Keratinocyte (primary cell): ENCODE data around the gene PRXL2B. TPM values are rescaled to one million over a fixed set of nuclear protein-coding genes. Genes with fewer than 3 reads are reported as not detected.

ENCODE experiments used
- DNase-seq: peaks from one replicate; pipeline ENCODE4 v3.0.0-alpha.2; 2011; ENCODE audit warnings: low read depth, missing footprints, low spot score
- FAIRE-seq: peaks from 2 replicates; lab custom pipeline; 2011; peaks lifted over from hg19 to GRCh38; lab: Jason Lieb, UNC
- H2AFZ ChIP-seq: 2 replicates; pipeline ENCODE4 v1.6.0; 2012; ENCODE audit warnings: low read length, control low read depth, inconsistent platforms; ENCODE audit not compliant: control insufficient read depth
- H3K27ac ChIP-seq: 2 replicates; pipeline ENCODE4 v1.5.1; 2011; ENCODE audit warnings: low read length; ENCODE audit not compliant: control insufficient read depth, insufficient read depth
- H3K27me3 ChIP-seq: 3 replicates; pipeline ENCODE4 v1.6.0; 2011; ENCODE audit warnings: low read length; ENCODE audit not compliant: control insufficient read depth, insufficient read depth; ENCODE audit errors: extremely low read depth
- H3K36me3 ChIP-seq, 2 experiments: 2 replicates in 1 of 2; 3 replicates in 1 of 2; pipeline ENCODE4 v1.5.1; 2011; ENCODE audit warnings: low read length in 2 of 2, mild to moderate bottlenecking in 1 of 2; ENCODE audit not compliant: control insufficient read depth in 2 of 2, insufficient read depth in 2 of 2; ENCODE audit errors: extremely low read depth in 1 of 2
- H3K4me1 ChIP-seq: 3 replicates; pipeline ENCODE4 v1.5.1; 2011; ENCODE audit warnings: low read length; ENCODE audit not compliant: control insufficient read depth, insufficient read depth; ENCODE audit errors: extremely low read depth
- H3K4me2 ChIP-seq: 3 replicates; pipeline ENCODE4 v1.6.0; 2011; ENCODE audit warnings: low read depth, low read length; ENCODE audit not compliant: control insufficient read depth, insufficient read depth; ENCODE audit errors: extremely low read depth
- H3K4me3 ChIP-seq, 3 experiments: fragments of 200-600 bp in 1 of 3; sonication (generic) in 1 of 3; 2 replicates in 2 of 3; 3 replicates in 1 of 3; pipeline ENCODE4 v1.5.1; 2011 to 2016; ENCODE audit warnings: low read length in 3 of 3, mild to moderate bottlenecking in 3 of 3, control low read depth in 2 of 3, inconsistent platforms in 1 of 3, low read depth in 1 of 3, mixed read lengths in 1 of 3, mixed run types in 1 of 3, moderate library complexity in 1 of 3; ENCODE audit not compliant: control insufficient read depth in 2 of 3, insufficient read depth in 2 of 3; ENCODE audit errors: extremely low read depth in 1 of 3
- H3K79me2 ChIP-seq: 2 replicates; pipeline ENCODE4 v1.6.0; 2012; ENCODE audit warnings: low read length; ENCODE audit not compliant: control insufficient read depth, insufficient read depth
- H3K9ac ChIP-seq: 3 replicates; pipeline ENCODE4 v1.6.0; 2011; ENCODE audit warnings: low read length; ENCODE audit not compliant: control insufficient read depth, insufficient read depth; ENCODE audit errors: extremely low read depth
- H3K9me1 ChIP-seq: 3 replicates; pipeline ENCODE4 v1.6.0; 2011; ENCODE audit warnings: low read length; ENCODE audit not compliant: control insufficient read depth, insufficient read depth; ENCODE audit errors: extremely low read depth
- H3K9me3 ChIP-seq: 2 replicates; pipeline ENCODE4 v1.5.1; 2012; ENCODE audit warnings: low read depth, low read length; ENCODE audit not compliant: control insufficient read depth
- H4K20me1 ChIP-seq: 3 replicates; pipeline ENCODE4 v1.6.0; 2011; ENCODE audit warnings: low read length; ENCODE audit not compliant: control insufficient read depth, insufficient read depth; ENCODE audit errors: extremely low read depth
- CTCF ChIP-seq, 3 experiments: IDR thresholded peaks in 1 of 3; conservative IDR thresholded peaks in 1 of 3; optimal IDR thresholded peaks in 1 of 3; 2 replicates in 2 of 3; 3 replicates in 1 of 3; pipeline versions ENCODE3 to v1.5.1; 2011; ENCODE audit warnings: low read length in 3 of 3, mild to moderate bottlenecking in 3 of 3, moderate library complexity in 2 of 3, control low read depth in 1 of 3, inconsistent platforms in 1 of 3; ENCODE audit not compliant: insufficient read depth in 2 of 3; ENCODE audit errors: extremely low read depth in 1 of 3
- EZH2 ChIP-seq: IDR thresholded peaks from one replicate; pipeline ENCODE4 v1.6.1; 2012; ENCODE audit warnings: inconsistent platforms, mild to moderate bottlenecking, low read length, moderate library complexity
- dilution Hi-C: fragments of 300-500 bp; cut with MboI; formaldehyde crosslinking; loops from one replicate; pipeline ENCODE4 v1.7.0; 2020; ENCODE audit warnings: low sequenced_read_pairs; ENCODE audit not compliant: extremely low pct_ligation_motif_present
- polyA plus RNA-seq, 5 experiments: library from polyadenylated mRNA; depleted of rRNA in 3 of 5; stranded (reverse) in 3 of 5; stranded (forward) in 1 of 5; unstranded in 1 of 5; fragments of >200 nt; gene quantifications; 1 replicate in 1 of 5; 2 replicates in 3 of 5; 3 replicates in 1 of 5; pipeline versions ENCODE4 v1.2.1 to v1.2.3, GENCODE V29; 2011 to 2012; ENCODE audit warnings: missing spikeins in 2 of 5, low read depth in 1 of 5, low replicate concordance in 1 of 5

Gene PRXL2B
- polyA plus RNA-seq, 1 donor (not counting 4 experiments of a cell fraction or from before 2014, with no cell fraction given), result 11.4 TPM

DNA sequence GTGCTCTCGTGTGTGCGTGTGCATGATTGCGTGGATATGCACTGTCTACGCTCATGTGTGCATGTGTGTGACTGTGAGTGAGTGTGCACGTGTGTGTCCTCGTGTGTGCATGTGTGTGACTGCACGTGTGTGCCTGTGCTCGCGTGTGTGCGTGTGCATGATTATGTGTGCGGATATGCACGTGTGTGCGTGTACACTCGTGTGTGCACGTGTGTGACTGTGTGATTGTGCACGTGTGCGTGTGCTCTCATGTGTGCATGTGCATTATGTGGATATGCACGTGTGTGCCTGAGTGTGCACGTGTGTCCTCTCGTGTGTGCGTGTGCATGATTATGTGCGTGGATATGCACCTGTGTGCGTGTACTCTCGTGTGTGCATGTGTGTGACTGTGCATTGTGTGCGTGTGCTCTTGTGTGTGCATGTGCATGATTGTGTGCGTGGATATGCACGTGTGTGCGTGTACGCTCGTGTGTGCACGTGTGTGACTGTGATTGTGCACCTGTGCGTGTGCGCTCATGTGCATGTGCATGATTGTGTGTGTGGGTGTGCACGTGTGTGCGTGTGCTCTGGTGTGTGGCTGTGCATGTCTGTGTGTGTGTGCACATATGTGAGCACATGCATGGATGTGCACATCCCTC lies 44.0 kb downstream of the PRXL2B start:
- Histone ChIP-seq H2AFZ (no peak overlapping the region), H3K4me2 (no peak overlapping the region), H3K4me1 (no peaks in the 10 kb centered on the region), H3K79me2 (no peaks in the 10 kb centered on the region), H3K9me3 (peaks cover 8% of the 10 kb centered on the region), H4K20me1 (no peaks in the 10 kb centered on the region), H3K36me3 (no peaks in the 10 kb centered on the region), H3K9ac (no peak overlapping the region), H3K27ac (no peak overlapping the region), H3K9me1 (no peaks in the 10 kb centered on the region), H3K4me3 (no peak overlapping the region), H3K27me3 (peaks cover 31% of the 10 kb centered on the region)
- TF ChIP-seq EZH2, result no peak
- TF ChIP-seq CTCF (optimal IDR thresholded peaks at IDR 0.05 in 1 of 3, IDR thresholded peaks at IDR 0.05 in 1 of 3, conservative IDR thresholded peaks at IDR 0.05 in 1 of 3; ENCODE audit: extremely low read depth in 1 of 3, insufficient read depth in 2 of 3, low read length in 3 of 3), result no peak
- no peak for FAIRE-seq
- no peak for DNase-seq
- dilution Hi-C loops, result no loop called here

DNA sequence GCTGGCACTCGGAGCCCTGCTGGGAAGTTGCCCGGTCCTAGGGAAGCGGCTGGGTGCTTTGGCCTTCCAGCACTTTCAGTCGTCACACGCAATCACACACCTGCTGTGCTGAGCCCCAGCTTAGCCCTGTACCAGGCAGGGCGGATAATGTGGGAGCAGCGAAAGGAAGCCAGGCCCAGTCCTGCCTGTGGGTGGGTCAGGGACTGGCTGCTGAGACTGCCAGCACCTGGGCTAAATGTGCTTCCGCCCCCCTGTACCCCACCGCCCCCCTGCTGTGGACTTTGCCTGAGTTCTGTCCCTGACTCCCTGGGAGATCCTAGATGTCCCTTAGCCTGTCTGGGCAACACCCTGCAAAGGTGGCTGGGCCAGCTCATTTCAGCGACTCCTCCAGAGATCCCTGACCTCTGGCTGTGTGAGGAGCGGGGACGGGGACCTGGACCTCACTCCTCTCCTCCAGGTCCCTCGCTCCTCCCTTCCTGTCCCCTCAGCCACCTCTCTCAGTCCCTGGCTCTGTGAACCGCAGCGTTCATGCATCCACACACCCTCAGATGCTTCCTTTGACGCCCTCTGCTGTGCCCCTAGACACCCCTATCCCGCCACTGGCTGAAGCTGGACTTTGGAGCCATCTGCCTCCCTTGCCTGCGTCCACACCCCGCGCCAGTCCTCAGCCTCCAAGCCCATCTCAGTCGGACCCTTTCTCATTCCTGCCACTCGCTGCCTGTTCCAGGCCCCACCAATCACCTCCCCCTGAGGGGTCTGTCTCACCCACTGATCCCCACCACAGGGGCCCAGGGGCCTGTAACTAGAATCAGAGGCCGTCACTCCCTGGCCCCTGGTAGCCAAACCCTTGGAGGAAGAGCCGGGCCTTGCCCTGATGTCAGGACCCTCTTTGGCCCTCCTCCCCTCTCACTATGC lies 44.8 kb downstream of the PRXL2B start:
- DNase-seq, result no peak
- peaks cover 8% of the 10 kb centered on the region for H3K9me3 ChIP-seq
- FAIRE-seq, result no peak
- no peak overlapping the region for H3K4me3 ChIP-seq
- dilution Hi-C loops, result no loop called here
- H3K4me1 ChIP-seq, result no peaks in the 10 kb centered on the region
- no peak overlapping the region for H3K4me2 ChIP-seq
- no peaks in the 10 kb centered on the region for H3K36me3 ChIP-seq
- TF ChIP-seq CTCF (optimal IDR thresholded peaks at IDR 0.05 in 1 of 3, IDR thresholded peaks at IDR 0.05 in 1 of 3, conservative IDR thresholded peaks at IDR 0.05 in 1 of 3; ENCODE audit: extremely low read depth in 1 of 3, insufficient read depth in 2 of 3, low read length in 3 of 3), result no peak
- no peak for TF ChIP-seq EZH2
- H3K9ac ChIP-seq, result no peak overlapping the region
- no peak overlapping the region for H2AFZ ChIP-seq
- H3K27me3 ChIP-seq, result peaks cover 31% of the 10 kb centered on the region
- no peak overlapping the region for H3K27ac ChIP-seq
- H3K9me1 ChIP-seq, result no peaks in the 10 kb centered on the region
- H3K79me2 ChIP-seq, result no peaks in the 10 kb centered on the region
- H4K20me1 ChIP-seq, result no peaks in the 10 kb centered on the region
